Stimulated activated CD4-positive, alpha-beta T cell treated with anti-CD3 and anti-CD28 coated beads, Interleukin-12 subunit alpha, Interleukin-12 subunit beta, amount 100 ng/mL, for 4 hours (primary cell): Measurements from ENCODE around the gene MRGPRF.

Source experiments
- DNase-seq: peaks from one replicate; pipeline ENCODE4 v3.0.0-alpha.2; 2020

Gene MRGPRF

GRCh38 chr11:69018924-69019323, 5.9 kb upstream of the MRGPRF start:
- no peak for DNase-seq

GRCh38 chr11:69017951-69018350, 4.9 kb upstream of the MRGPRF start:
- DNase-seq: no peak

- no peak for DNase-seq
These were observed 2.0 kb upstream of the MRGPRF start for GRCh38 chr11:69014898-69015549.

GRCh38 chr11:69014084-69014851, 1.2 kb upstream of the MRGPRF start:
- no peak for DNase-seq

GRCh38 chr11:69012092-69013008, 696 bp downstream of the MRGPRF start:
- DNase-seq: no peak

GRCh38 chr11:69011624-69012091, 1.4 kb downstream of the MRGPRF start:
- no peak for DNase-seq

GRCh38 chr11:69010964-69011623, 2.0 kb downstream of the MRGPRF start:
- DNase-seq: peak; percentile 34

- no peak for DNase-seq
These were observed 2.6 kb downstream of the MRGPRF start for GRCh38 chr11:69010361-69010891.

- DNase-seq: no peak
These were observed 3.4 kb downstream of the MRGPRF start for GRCh38 chr11:69009441-69010211.

- DNase-seq: no peak
These were observed 4.2 kb downstream of the MRGPRF start for GRCh38 chr11:69008737-69009440.

- DNase-seq: no peak
These were observed 5.1 kb downstream of the MRGPRF start for GRCh38 chr11:69007975-69008381.

GRCh38 chr11:69006816-69007215, 6.2 kb downstream of the MRGPRF start:
- DNase-seq: no peak

- no peak for DNase-seq
These were observed 7.2 kb downstream of the MRGPRF start for GRCh38 chr11:69005631-69006368.

- DNase-seq: no peak
These were observed 7.8 kb downstream of the MRGPRF start for GRCh38 chr11:69005183-69005630.

- DNase-seq: no peak
These were observed 8.4 kb downstream of the MRGPRF start for GRCh38 chr11:69004411-69005182.

- no peak for DNase-seq
These were observed 9.1 kb downstream of the MRGPRF start for GRCh38 chr11:69003866-69004367.

GRCh38 chr11:69003301-69003865, 9.7 kb downstream of the MRGPRF start:
- no peak for DNase-seq

GRCh38 chr11:69002570-69003231, 10.3 kb downstream of the MRGPRF start:
- no peak for DNase-seq
